ENCODE measurements around the gene AXL.

- no peak for TF ChIP-seq CTCF (IDR thresholded peaks at IDR 0.05; ENCODE audit: poor library complexity)
- no peak for TF ChIP-seq EZH2 (IDR thresholded peaks at IDR 0.05; ENCODE audit: borderline replicate concordance)
- no peak for TF ChIP-seq EZH2phosphoT487 (IDR thresholded peaks at IDR 0.05; ENCODE audit: low read depth, severe bottlenecking, unreplicated experiment)
Measured at GRCh38 chr19:41297628-41298347, 78.8 kb downstream of the AXL start.
